ENCODE data around the gene NBAS. TPM values are rescaled to one million over a fixed set of nuclear protein-coding genes. Genes with fewer than 3 reads are reported as not detected.
"Not testable (repeated sequence)": the region's sequence is repeated elsewhere in the genome, so short reads cannot be mapped to it uniquely, and the experiment has no call there.

Gene NBAS
- total RNA-seq, 3 donors from 2014 or later (not counting 1 experiment from before 2014, with no cell fraction given), result 27.8 to 34.7 (median 29.2) TPM

GRCh38 chr2:15251753-15252152 is 309.4 kb downstream of the NBAS start:
- H3K4me1 ChIP-seq (ENCODE audit: control insufficient read depth, insufficient read depth, low read length), result no peaks in the 10 kb centered on the region
- H3K4me3 Mint-ChIP-seq, result no peak overlapping the region
- H3K4me1 Mint-ChIP-seq, result peaks cover 21 to 27% of the 10 kb centered on the region in 2 donors
- H3K4me3 ChIP-seq (ENCODE audit: low read length), result no peak overlapping the region
- no peak overlapping the region for H3K27ac Mint-ChIP-seq
- no peaks in the 10 kb centered on the region for H3K27me3 ChIP-seq (ENCODE audit: control insufficient read depth, insufficient read depth, low read length)
- intact Hi-C loops (cut with micrococcal nuclease), result no loop called here
- 95% methylated on average over 3 of the region's 3 CpGs for WGBS (ENCODE audit: insufficient coverage)
- peaks cover 0 to 4% of the 10 kb centered on the region in 2 donors for H3K9me3 Mint-ChIP-seq
- no peak for DNase-seq
- no peaks in the 10 kb centered on the region for H3K9me3 ChIP-seq (ENCODE audit: control insufficient read depth, insufficient read depth, low read length)
- H3K27me3 Mint-ChIP-seq (ENCODE audit: low read depth in 2 of 2), result no peaks in the 10 kb centered on the region
- TF ChIP-seq CTCF (IDR thresholded peaks at IDR 0.05), result no peak
- no peak for ATAC-seq
- H3K27ac ChIP-seq (ENCODE audit: low read length), result no peak overlapping the region
- H3K36me3 ChIP-seq (ENCODE audit: control insufficient read depth, insufficient read depth, low read length), result no peaks in the 10 kb centered on the region
- H3K36me3 Mint-ChIP-seq, result peaks cover 12% of the 10 kb centered on the region

- H3K27me3 Mint-ChIP-seq (ENCODE audit: low read depth in 2 of 2); H3K4me3 Mint-ChIP-seq: not testable (repeated sequence)
- 100% methylated on average over 3 of the region's 3 CpGs for WGBS (ENCODE audit: insufficient coverage)
Measured at GRCh38 chr2:15250946-15251345, 310.2 kb downstream of the NBAS start.

GRCh38 chr2:15246870-15247269 is 314.3 kb downstream of the NBAS start:
- H3K27me3 Mint-ChIP-seq (ENCODE audit: low read depth in 2 of 2), result no peaks in the 10 kb centered on the region
- no peak overlapping the region for H3K4me3 Mint-ChIP-seq
- no peaks in the 10 kb centered on the region for H3K9me3 Mint-ChIP-seq
- TF ChIP-seq CTCF (IDR thresholded peaks at IDR 0.05), result no peak
- DNase-seq (no peak), ATAC-seq (no peak)
- peaks cover 51 to 54% of the 10 kb centered on the region in 2 donors for H3K4me1 Mint-ChIP-seq
- H3K36me3 Mint-ChIP-seq, result peaks cover 12% of the 10 kb centered on the region
- no peak overlapping the region for H3K4me3 ChIP-seq (ENCODE audit: low read length)
- H3K27ac ChIP-seq (ENCODE audit: low read length), result no peak overlapping the region
- intact Hi-C loops (cut with micrococcal nuclease), result no loop called here
- no peak overlapping the region for H3K27ac Mint-ChIP-seq
- 97% methylated on average over 4 of the region's 5 CpGs for WGBS (ENCODE audit: insufficient coverage)
- H3K9me3 ChIP-seq (ENCODE audit: control insufficient read depth, insufficient read depth, low read length), result no peaks in the 10 kb centered on the region
- no peaks in the 10 kb centered on the region for H3K27me3 ChIP-seq (ENCODE audit: control insufficient read depth, insufficient read depth, low read length)
- peaks cover 3% of the 10 kb centered on the region for H3K4me1 ChIP-seq (ENCODE audit: control insufficient read depth, insufficient read depth, low read length)
- no peaks in the 10 kb centered on the region for H3K36me3 ChIP-seq (ENCODE audit: control insufficient read depth, insufficient read depth, low read length)

More at GRCh38 chr2:15250946-15251345, 310.2 kb downstream of the NBAS start:
- H3K9me3 Mint-ChIP-seq; DNase-seq; H3K4me3 ChIP-seq (ENCODE audit: low read length); intact Hi-C loops (cut with micrococcal nuclease); H3K27ac ChIP-seq (ENCODE audit: low read length); H3K4me1 ChIP-seq (ENCODE audit: control insufficient read depth, insufficient read depth, low read length); H3K36me3 ChIP-seq (ENCODE audit: control insufficient read depth, insufficient read depth, low read length); H3K27me3 ChIP-seq (ENCODE audit: control insufficient read depth, insufficient read depth, low read length); ATAC-seq; H3K9me3 ChIP-seq (ENCODE audit: control insufficient read depth, insufficient read depth, low read length); H3K27ac Mint-ChIP-seq: not testable (repeated sequence)
- Mint-ChIP-seq H3K36me3 (peaks cover 12% of the 10 kb centered on the region), H3K4me1 (peaks cover 26 to 31% of the 10 kb centered on the region in 2 donors)

GRCh38 chr2:15243762-15244161 is 317.4 kb downstream of the NBAS start:
- no peaks in the 10 kb centered on the region for H3K27me3 Mint-ChIP-seq (ENCODE audit: low read depth in 2 of 2)
- H3K36me3 ChIP-seq (ENCODE audit: control insufficient read depth, insufficient read depth, low read length), result no peaks in the 10 kb centered on the region
- peaks cover 45 to 48% of the 10 kb centered on the region in 2 donors for H3K4me1 Mint-ChIP-seq
- H3K9me3 Mint-ChIP-seq, result no peaks in the 10 kb centered on the region
- WGBS (ENCODE audit: insufficient coverage), result 95% methylated on average over 3 of the region's 6 CpGs
- no peaks in the 10 kb centered on the region for H3K9me3 ChIP-seq (ENCODE audit: control insufficient read depth, insufficient read depth, low read length)
- H3K36me3 Mint-ChIP-seq, result no peaks in the 10 kb centered on the region
- no peaks in the 10 kb centered on the region for H3K27me3 ChIP-seq (ENCODE audit: control insufficient read depth, insufficient read depth, low read length)
- H3K27ac Mint-ChIP-seq, result peak overlapping the region in 1 of 2 donors; percentile 12
- no peak overlapping the region for H3K4me3 Mint-ChIP-seq
- no peak overlapping the region for H3K27ac ChIP-seq (ENCODE audit: low read length)
- intact Hi-C loops (cut with micrococcal nuclease), result no loop called here
- peaks cover 3% of the 10 kb centered on the region for H3K4me1 ChIP-seq (ENCODE audit: control insufficient read depth, insufficient read depth, low read length)
- H3K4me3 ChIP-seq (ENCODE audit: low read length), result no peak overlapping the region
- DNase-seq (no peak), ATAC-seq (no peak)
- no peak for TF ChIP-seq CTCF (IDR thresholded peaks at IDR 0.05)

Data from natural killer cell (primary cell).